ENCODE data around the gene ERCC6. TPM values are rescaled to one million over a fixed set of nuclear protein-coding genes. Genes with fewer than 3 reads are reported as not detected.

ERCC6 gene
- total and polyA plus RNA-seq, 10 of the 15 experiments (the other 5 are each of a cell fraction or from before 2014, with no cell fraction given), result 4.3 to 15.6 (median 7.8) TPM

DNA sequence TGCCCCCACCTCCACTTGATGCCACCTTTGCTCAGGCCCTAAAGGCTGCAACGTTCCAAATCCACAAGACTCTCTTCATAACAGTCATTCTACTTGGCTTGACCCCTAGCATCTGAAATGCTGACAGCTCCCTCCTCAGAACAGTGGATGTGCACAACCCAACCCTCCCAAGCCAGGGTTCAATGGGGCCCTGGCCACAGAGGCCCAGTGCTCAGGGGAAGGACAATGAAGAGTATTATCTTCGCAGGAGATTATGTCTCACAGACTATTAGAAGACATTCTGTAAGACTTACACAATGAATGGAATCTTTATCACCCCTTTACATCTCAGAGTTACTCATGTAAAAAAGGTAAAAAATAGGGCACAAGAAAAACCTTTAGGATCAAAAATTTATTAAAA lies 20.4 kb downstream of the ERCC6 start (continued):
- no peak for TF ChIP-seq RCOR1 (conservative IDR thresholded peaks at IDR 0.05; ENCODE audit: low read depth, low read length)
- TF ChIP-seq CBX3 (IDR thresholded peaks at IDR 0.05; ENCODE audit: borderline replicate concordance, low read depth), result no peak
- TF ChIP-seq SMC3 (IDR thresholded peaks at IDR 0.05; ENCODE audit: borderline replicate concordance, low read length), result no peak

DNA sequence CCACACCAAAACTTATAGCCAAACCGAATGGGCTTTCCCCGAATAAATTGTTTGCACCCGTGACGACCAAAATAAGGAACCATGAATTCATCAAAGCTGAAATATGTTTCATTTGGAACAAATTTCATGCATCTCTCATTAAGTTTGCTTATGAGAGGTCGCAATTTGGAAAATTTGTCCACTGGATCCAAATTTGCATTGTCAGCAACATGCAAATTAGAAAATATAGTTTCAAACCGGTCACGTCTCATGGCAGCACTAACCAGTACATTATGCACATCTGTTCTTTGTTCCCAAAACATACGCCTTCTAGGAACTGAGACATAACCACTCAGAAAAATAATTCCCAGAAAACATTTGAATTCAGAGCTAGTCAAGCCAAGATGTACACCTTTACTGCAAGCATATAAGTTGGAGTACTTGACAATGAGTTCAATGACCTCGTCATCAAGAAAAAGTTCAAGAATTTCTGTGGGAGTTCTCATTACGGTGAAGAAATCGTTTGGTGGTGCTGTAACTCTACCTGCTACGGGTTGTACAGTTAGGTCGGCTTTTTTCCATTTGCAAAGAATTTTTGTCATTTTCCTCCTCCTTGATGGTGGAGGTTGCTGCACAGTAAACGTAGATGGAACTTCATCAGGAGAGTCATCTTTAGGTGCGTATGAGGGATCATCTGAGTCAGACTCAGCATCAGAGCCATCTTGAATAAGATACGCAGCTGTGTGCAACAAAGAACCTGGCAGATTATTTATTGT lies 22.5 kb downstream of the ERCC6 start:
- no peak for ATAC-seq
- Histone ChIP-seq H3K79me2 (ENCODE audit: control insufficient read depth, insufficient read depth, low read length) (no peaks in the 10 kb centered on the region), H4K20me1 (ENCODE audit: control insufficient read depth, insufficient read depth) (0 out of 2 replicates have a peak, but pooled peaks cover 3% of the 10 kb centered on the region), H3K27ac (ENCODE audit: control insufficient read depth, insufficient read depth) (no peak overlapping the region), H3K4me3 (no peak overlapping the region), H3K4me1 (ENCODE audit: control insufficient read depth, insufficient read depth, low read length) (no peaks in the 10 kb centered on the region), H3K9ac (ENCODE audit: control insufficient read depth, insufficient read depth, low read length) (no peak overlapping the region), H2AFZ (ENCODE audit: control insufficient read depth, low read depth, low read length) (no peak overlapping the region), H3K9me3 (replicated peaks; ENCODE audit: control insufficient read depth, insufficient read depth, low read length) (no peaks in the 10 kb centered on the region), H3K4me2 (ENCODE audit: control insufficient read depth, insufficient read depth) (no peak overlapping the region), H3K36me3 (ENCODE audit: control insufficient read depth in 2 of 2, insufficient read depth in 2 of 2, low read length in 1 of 2) (peaks cover 0 to 1% of the 10 kb centered on the region in 2 experiments; a peak in 2 of 4 replicates), H3K27me3 (replicated peaks in 1 of 2; ENCODE audit: control insufficient read depth in 2 of 2, insufficient read depth in 2 of 2, low read length in 1 of 2) (no peaks in the 10 kb centered on the region)
- ChIA-PET CTCF (interaction anchor here (1.3 to 6.5 kb wide), 3 partner anchors 109 to 860 kb away, joined by 3 to 78 read pairs (median 8); no protein-coding TSS in a partner anchor), SMC1A (ENCODE audit: uncharacterized antibody, unreplicated experiment) (interaction anchor here (0.7 to 1.9 kb wide), 4 partner anchors 11 to 109 kb away, joined by 3 to 7 read pairs (median 4); no protein-coding TSS in a partner anchor), POLR2A (no interaction called here), RAD21 (ENCODE audit: unreplicated experiment) (no interaction called here)
- no peak for TF ChIP-seq SIN3A (IDR thresholded peaks at IDR 0.05; ENCODE audit: low read depth, low read length)
- TF ChIP-seq EZH2 (IDR thresholded peaks at IDR 0.05; ENCODE audit: borderline replicate concordance, control insufficient read depth, low read depth, low read length), result no peak
- no peak for TF ChIP-seq NR2C2 (IDR thresholded peaks at IDR 0.05; ENCODE audit: borderline replicate concordance, control insufficient read depth, insufficient read length, low read depth)
- TF ChIP-seq, protein P1, sequence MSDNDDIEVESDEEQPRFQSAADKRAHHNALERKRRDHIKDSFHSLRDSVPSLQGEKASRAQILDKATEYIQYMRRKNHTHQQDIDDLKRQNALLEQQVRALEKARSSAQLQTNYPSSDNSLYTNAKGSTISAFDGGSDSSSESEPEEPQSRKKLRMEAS (IDR thresholded peaks at IDR 0.05; ENCODE audit: low read depth, low read length), result no peak
- TF ChIP-seq RBBP5 (conservative IDR thresholded peaks at IDR 0.05), result no peak
- TF ChIP-seq KAT2A (conservative IDR thresholded peaks at IDR 0.05; ENCODE audit: control insufficient read depth, low read depth, low read length), result no peak
- no peak for TF ChIP-seq ATF7 (IDR thresholded peaks at IDR 0.05; ENCODE audit: low read depth)
- no peak for TF ChIP-seq POLR2AphosphoS5 (IDR thresholded peaks at IDR 0.05; ENCODE audit: low read length)
- TF ChIP-seq, protein P2, sequence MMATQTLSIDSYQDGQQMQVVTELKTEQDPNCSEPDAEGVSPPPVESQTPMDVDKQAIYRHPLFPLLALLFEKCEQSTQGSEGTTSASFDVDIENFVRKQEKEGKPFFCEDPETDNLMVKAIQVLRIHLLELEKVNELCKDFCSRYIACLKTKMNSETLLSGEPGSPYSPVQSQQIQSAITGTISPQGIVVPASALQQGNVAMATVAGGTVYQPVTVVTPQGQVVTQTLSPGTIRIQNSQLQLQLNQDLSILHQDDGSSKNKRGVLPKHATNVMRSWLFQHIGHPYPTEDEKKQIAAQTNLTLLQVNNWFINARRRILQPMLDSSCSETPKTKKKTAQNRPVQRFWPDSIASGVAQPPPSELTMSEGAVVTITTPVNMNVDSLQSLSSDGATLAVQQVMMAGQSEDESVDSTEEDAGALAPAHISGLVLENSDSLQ (IDR thresholded peaks at IDR 0.05), result no peak
- no peak for TF ChIP-seq RUNX3 (IDR thresholded peaks at IDR 0.05; ENCODE audit: low read length)
- 97% methylated on average over 16 of the region's 16 CpGs for WGBS (ENCODE audit: insufficient coverage, insufficient replicate concordance, low lambda C conversion rate, missing lambda C conversion rate)
- in situ Hi-C loops (cut with MboI), result loop anchor here (5.0 to 25.0 kb wide), 3 partner anchors 99 to 779 kb away; no protein-coding TSS in a partner anchor
- intact Hi-C loops (cut with micrococcal nuclease; ENCODE audit: unreplicated experiment), result loop anchor here (10.0 kb wide), 3 partner anchors 212 to 962 kb away; no protein-coding TSS in a partner anchor
- FAIRE-seq, result no peak
- no TSS peak for BruUV-seq (replicated peaks)
- DNase-seq (ENCODE audit: low read depth, low spot score), result no peak

Measured in GM12878 (cell line).